Suprapubic skin (tissue), 4 donors: ENCODE measurements around the gene FITM1. TPM values are rescaled to one million over a fixed set of nuclear protein-coding genes. Genes with fewer than 3 reads are reported as not detected.

ENCODE experiments used
- DNase-seq, 2 donors: peaks; one replicate each; pipeline ENCODE4 v3.0.0-alpha.2; 2019; ENCODE audit warnings: low spot score in 2 of 2
- H3K27ac ChIP-seq: fragments of 200-600 bp; sonication (generic); one replicate; pipeline ENCODE4 v1.5.1; 2019
- H3K27me3 ChIP-seq: fragments of 200-600 bp; sonication (generic); one replicate; pipeline ENCODE4 v1.5.1; 2019
- H3K36me3 ChIP-seq: fragments of 200-600 bp; sonication (generic); one replicate; pipeline ENCODE4 v1.5.1; 2019
- H3K4me1 ChIP-seq: fragments of 200-600 bp; sonication (generic); one replicate; pipeline ENCODE4 v1.5.1; 2019
- H3K4me3 ChIP-seq: fragments of 200-600 bp; sonication (generic); one replicate; pipeline ENCODE4 v1.5.1; 2019; ENCODE audit warnings: mild to moderate bottlenecking
- H3K9me3 ChIP-seq: fragments of 200-600 bp; sonication (generic); one replicate; pipeline ENCODE4 v1.5.1; 2019
- EP300 ChIP-seq: sonication (generic); formaldehyde crosslinking; IDR thresholded peaks from one replicate; pipeline ENCODE4 v1.6.1; 2017; ENCODE audit warnings: antibody characterized with exemption
- POLR2A ChIP-seq, 2 donors: fragments of 450-650 bp; IDR thresholded peaks; one replicate each; pipeline ENCODE4 v1.6.1; 2017; ENCODE audit warnings: antibody characterized with exemption in 2 of 2, mild to moderate bottlenecking in 2 of 2, moderate library complexity in 2 of 2
- POLR2AphosphoS5 ChIP-seq, 3 donors: sonication (generic); formaldehyde crosslinking; IDR thresholded peaks; one replicate each; pipeline ENCODE4 v1.6.1; 2017; ENCODE audit warnings: antibody characterized with exemption in 3 of 3
- WGBS: methylation state at CpG from one replicate; pipeline ENCODE4 v1.1.5; 2018; 5-methylcytosine and 5-hydroxymethylcytosine counted together
- total RNA-seq, 4 donors: library from RNA; depleted of rRNA; stranded (reverse); fragments of >200 nt; gene quantifications; one replicate each; pipeline ENCODE4 v1.1.0, GENCODE V29; 2016
- TF ChIP-seq, protein P1 (sequence below), 2 donors: fragments of 200-600 bp in 1 of 2; fragments of 450-650 bp in 1 of 2; sonication (generic) in 1 of 2; IDR thresholded peaks; one replicate each; pipeline ENCODE4 v1.5.1; 2016 to 2019; ENCODE audit warnings: antibody characterized with exemption in 2 of 2, mild to moderate bottlenecking in 1 of 2, moderate library complexity in 1 of 2

The FITM1 gene
- total RNA-seq, 4 donors from 2014 or later: 1.7 to 3.4 (median 2.3) TPM; not detected in 1

GRCh38 chr14:24145219-24145618 is 14.8 kb downstream of the FITM1 start:
- peaks cover 17% of the 10 kb centered on the region for H3K36me3 ChIP-seq
- no peaks in the 10 kb centered on the region for H3K27me3 ChIP-seq
- TF ChIP-seq POLR2A (IDR thresholded peaks at IDR 0.05) (no peak), EP300 (no peak), POLR2AphosphoS5 (IDR thresholded peaks at IDR 0.05) (no peak)
- TF ChIP-seq, protein P1, sequence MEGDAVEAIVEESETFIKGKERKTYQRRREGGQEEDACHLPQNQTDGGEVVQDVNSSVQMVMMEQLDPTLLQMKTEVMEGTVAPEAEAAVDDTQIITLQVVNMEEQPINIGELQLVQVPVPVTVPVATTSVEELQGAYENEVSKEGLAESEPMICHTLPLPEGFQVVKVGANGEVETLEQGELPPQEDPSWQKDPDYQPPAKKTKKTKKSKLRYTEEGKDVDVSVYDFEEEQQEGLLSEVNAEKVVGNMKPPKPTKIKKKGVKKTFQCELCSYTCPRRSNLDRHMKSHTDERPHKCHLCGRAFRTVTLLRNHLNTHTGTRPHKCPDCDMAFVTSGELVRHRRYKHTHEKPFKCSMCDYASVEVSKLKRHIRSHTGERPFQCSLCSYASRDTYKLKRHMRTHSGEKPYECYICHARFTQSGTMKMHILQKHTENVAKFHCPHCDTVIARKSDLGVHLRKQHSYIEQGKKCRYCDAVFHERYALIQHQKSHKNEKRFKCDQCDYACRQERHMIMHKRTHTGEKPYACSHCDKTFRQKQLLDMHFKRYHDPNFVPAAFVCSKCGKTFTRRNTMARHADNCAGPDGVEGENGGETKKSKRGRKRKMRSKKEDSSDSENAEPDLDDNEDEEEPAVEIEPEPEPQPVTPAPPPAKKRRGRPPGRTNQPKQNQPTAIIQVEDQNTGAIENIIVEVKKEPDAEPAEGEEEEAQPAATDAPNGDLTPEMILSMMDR (IDR thresholded peaks at IDR 0.05): no peak
- no peaks in the 10 kb centered on the region for H3K9me3 ChIP-seq
- DNase-seq: no peak
- peaks cover 48% of the 10 kb centered on the region for H3K4me1 ChIP-seq
- WGBS: 93% methylated on average over 2 of the region's 2 CpGs
- no peak overlapping the region for H3K27ac ChIP-seq
- no peak overlapping the region for H3K4me3 ChIP-seq

DNA sequence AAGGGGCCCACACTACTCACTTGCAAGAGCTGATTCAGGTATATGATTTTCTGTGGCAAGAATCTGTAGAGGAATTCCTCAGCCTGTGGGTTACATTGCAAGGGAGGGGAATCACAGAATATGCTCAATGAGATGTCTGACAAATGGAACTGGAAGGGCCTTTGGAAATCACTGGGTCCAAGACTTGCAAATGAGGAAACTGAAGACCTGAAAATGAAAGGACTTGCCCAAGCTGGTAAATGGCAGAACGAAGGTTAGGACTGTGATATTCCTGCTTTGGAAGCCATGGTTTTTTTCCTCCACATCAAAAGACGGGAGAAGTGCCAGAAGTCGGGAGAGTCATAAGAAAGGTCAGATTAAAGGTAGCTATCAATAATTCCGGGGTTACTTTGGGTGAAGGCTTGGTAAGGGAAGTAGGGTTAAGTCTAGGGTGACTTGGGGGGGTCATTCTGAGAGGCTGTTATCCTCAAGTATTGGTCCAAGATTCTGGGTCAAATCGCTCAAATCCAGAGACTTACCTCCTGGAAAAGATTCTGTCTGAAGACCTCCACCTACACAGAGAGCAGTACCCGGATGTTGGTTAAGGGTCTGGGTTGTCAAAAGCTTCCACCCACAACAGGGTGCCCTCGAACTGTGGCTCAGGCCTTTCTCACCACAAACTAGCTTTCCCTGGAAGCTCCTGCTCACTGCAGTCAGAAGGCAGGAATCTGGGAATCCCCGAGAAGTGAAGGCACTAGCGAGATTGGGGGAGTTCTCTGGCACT is 15.4 kb downstream of the FITM1 start:
- no peak for DNase-seq
- Histone ChIP-seq H3K4me3 (peak overlapping the region; percentile 96), H3K36me3 (peaks cover 24% of the 10 kb centered on the region), H3K9me3 (no peaks in the 10 kb centered on the region), H3K4me1 (peaks cover 41% of the 10 kb centered on the region), H3K27ac (peak overlapping the region; percentile 84), H3K27me3 (no peaks in the 10 kb centered on the region)
- 10% methylated on average over 8 of the region's 9 CpGs for WGBS
- no peak for TF ChIP-seq POLR2A (IDR thresholded peaks at IDR 0.05)
- TF ChIP-seq POLR2AphosphoS5 (IDR thresholded peaks at IDR 0.05): no peak
- TF ChIP-seq, protein P1 (IDR thresholded peaks at IDR 0.05): no peak
- TF ChIP-seq EP300: no peak

- TF ChIP-seq EP300 (no peak), POLR2AphosphoS5 (IDR thresholded peaks at IDR 0.05) (no peak), POLR2A (IDR thresholded peaks at IDR 0.05) (no peak)
- TF ChIP-seq, protein P1 (IDR thresholded peaks at IDR 0.05): no peak
- WGBS: 0% methylated on average over 25 of the region's 25 CpGs
- Histone ChIP-seq H3K4me1 (peaks cover 40% of the 10 kb centered on the region), H3K36me3 (peaks cover 30% of the 10 kb centered on the region), H3K27me3 (no peaks in the 10 kb centered on the region), H3K9me3 (no peaks in the 10 kb centered on the region), H3K4me3 (peak within 1 kb of the TSS; percentile 96), H3K27ac (peak within 1 kb of the TSS; percentile 84)
- DNase-seq: peak; percentile 95 to 96
Observed at GRCh38 chr14:24146453-24146977, 16.1 kb downstream of the FITM1 start, which contains the start of gene PSME2. Gene PSME2 (minus strand): TSS chr14:24146610. CDS start chr14:24146581, 29 bp downstream.

GRCh38 chr14:24146978-24147760 is 16.7 kb downstream of the FITM1 start, which contains the start of gene RNF31:
Gene RNF31 (plus strand): TSS chr14:24147498. CDS start chr14:24147699, 201 bp downstream.
- peaks cover 37% of the 10 kb centered on the region for H3K4me1 ChIP-seq
- peak; percentile 99 to 100 for DNase-seq
- no peaks in the 10 kb centered on the region for H3K9me3 ChIP-seq
- peak within 1 kb of the TSS; percentile 96 for H3K4me3 ChIP-seq
- H3K27me3 ChIP-seq: no peaks in the 10 kb centered on the region
- 2% methylated on average over 32 of the region's 57 CpGs for WGBS
- peaks cover 37% of the 10 kb centered on the region for H3K36me3 ChIP-seq
- H3K27ac ChIP-seq: peak within 1 kb of the TSS; percentile 84
- TF ChIP-seq EP300 (no peak), POLR2A (IDR thresholded peaks at IDR 0.05) (no peak), POLR2AphosphoS5 (IDR thresholded peaks at IDR 0.05) (peak in 1 of 3 donors; percentile 7)
- TF ChIP-seq, protein P1 (IDR thresholded peaks at IDR 0.05): no peak
